Activated CD4-positive, alpha-beta T cell treated with anti-CD3 and anti-CD28 coated beads, Interleukin-2, Interleukin-4, amounts not matched to agents 100 ng/mL and 50 ng/mL, durations not matched to agents 16 hours and 8 hours (primary cell): ENCODE data around the gene MAP2K2.
"Not testable (repeated sequence)": the region's sequence is repeated elsewhere in the genome, so short reads cannot be mapped to it uniquely, and the experiment has no call there.

Source experiments
- DNase-seq: peaks from one replicate; pipeline ENCODE4 v3.0.0-alpha.2; 2020; ENCODE audit warnings: low spot score

MAP2K2 gene

GRCh38 chr19:4123615-4124568, at the start of gene MAP2K2:
MAP2K2 (minus strand) TSS chr19:4124122; CDS start chr19:4123875, 247 bp downstream.
- DNase-seq = peak; percentile 96

DNA sequence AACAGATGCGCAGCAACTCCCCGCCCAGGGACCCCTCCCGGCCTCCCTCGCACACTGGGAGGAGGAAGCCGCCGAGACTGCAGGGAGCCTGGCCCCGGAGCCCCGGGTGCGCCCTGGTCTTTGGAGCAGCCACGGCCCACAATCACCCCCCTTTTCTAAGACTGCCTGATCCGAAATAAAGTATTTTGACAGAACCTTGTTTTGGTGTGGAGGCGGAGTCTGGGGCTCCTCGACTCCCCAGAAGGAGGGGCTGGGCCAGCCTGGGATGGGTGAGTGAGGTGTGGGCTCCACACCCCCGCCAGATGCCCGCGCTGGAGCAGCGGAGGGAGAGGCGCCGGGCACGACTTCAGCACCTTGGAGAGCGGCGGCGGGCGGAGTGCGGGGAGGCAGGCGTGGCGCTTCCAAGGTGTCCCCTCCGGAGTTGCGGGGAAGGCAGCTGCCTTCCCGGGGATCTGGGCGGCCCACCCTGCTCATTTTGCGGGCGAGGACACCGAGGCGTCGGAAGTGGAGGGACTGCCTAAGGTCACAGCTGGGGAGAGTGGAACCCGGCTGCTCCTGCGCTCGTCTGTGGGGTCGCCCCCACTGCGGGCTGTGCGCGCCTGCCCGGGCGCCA, 49.0 kb upstream of the MAP2K2 start:
- peak; percentile 51 for DNase-seq

GRCh38 chr19:4171676-4172075, 47.8 kb upstream of the MAP2K2 start:
- DNase-seq = no peak

DNA sequence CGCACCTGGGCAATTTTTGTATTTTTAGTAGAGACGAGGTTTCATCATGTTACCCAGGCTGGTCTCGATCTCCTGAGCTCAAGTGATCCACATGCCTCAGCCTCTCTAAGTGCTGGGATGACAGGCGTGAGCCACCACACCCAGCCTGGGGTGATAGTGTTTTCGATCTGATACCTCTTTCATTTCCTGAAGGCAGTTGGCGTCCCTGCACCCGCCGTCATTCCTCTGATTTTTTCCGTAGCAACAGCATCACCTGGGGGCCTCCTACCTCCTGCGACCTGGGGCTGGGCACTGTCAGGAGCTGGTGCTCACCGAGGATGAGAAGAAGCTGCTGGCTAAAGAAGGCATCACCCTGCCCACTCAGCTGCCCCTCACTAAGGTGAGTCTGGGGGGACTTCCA, 40.3 kb upstream of the MAP2K2 start:
- no peak for DNase-seq

GRCh38 chr19:4161415-4162077, 37.6 kb upstream of the MAP2K2 start:
- DNase-seq = no peak

DNA sequence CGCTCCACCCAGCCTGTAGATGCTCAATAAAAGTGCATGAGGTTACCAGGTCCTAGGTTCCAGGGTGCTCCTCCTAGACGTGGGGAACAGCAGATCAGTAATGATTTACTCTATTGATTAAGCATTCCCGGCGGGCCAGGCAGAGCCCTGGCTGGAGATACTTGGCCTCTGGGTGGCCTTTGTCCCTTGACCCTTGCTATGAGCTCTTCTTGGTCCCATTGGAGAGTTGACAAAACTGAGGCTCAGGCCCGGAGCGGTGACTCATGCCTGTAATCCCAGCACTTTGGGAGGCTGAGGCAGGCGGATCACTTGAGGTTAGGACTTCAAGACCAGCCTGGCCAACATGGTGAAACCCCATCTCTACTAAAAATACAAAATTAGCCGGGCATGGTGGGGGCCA, 34.0 kb upstream of the MAP2K2 start:
- DNase-seq = not testable (repeated sequence)

- DNase-seq = no peak
These were observed 33.2 kb upstream of the MAP2K2 start for GRCh38 chr19:4157164-4157563.

DNA sequence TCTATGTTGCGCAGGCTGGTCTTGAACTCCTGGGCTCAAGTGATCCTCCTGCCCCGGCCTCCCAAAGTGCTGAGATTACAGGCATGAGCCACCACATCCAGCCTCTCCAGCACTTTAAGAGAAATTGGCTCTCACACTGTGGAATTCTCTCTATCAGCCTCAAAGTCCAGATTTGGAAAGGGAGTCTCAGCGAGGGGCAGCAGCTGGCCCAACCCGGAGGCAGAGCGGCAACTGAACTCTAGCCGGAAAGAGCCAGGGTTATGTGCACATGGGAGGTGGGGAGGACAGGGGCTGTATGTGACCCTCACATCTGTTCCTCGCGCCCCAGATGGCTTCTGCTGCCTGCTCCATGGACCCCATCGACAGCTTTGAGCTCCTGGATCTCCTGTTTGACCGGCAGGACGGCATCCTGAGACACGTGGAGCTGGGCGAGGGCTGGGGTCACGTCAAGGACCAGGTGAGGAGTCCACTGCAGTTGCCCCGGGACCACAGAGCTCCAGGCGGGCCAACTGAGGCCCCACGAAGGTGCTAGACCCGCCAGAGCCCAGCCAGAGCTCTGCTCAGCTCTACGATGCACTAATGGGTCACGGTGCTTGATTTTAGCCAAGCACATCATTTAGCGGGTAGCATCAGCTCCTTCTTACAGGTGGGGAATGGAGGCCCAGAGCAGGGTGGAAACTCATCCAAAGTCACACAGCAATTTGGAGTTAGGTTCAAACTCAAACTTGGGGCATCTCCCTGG, 30.8 kb upstream of the MAP2K2 start:
- DNase-seq = no peak

DNA sequence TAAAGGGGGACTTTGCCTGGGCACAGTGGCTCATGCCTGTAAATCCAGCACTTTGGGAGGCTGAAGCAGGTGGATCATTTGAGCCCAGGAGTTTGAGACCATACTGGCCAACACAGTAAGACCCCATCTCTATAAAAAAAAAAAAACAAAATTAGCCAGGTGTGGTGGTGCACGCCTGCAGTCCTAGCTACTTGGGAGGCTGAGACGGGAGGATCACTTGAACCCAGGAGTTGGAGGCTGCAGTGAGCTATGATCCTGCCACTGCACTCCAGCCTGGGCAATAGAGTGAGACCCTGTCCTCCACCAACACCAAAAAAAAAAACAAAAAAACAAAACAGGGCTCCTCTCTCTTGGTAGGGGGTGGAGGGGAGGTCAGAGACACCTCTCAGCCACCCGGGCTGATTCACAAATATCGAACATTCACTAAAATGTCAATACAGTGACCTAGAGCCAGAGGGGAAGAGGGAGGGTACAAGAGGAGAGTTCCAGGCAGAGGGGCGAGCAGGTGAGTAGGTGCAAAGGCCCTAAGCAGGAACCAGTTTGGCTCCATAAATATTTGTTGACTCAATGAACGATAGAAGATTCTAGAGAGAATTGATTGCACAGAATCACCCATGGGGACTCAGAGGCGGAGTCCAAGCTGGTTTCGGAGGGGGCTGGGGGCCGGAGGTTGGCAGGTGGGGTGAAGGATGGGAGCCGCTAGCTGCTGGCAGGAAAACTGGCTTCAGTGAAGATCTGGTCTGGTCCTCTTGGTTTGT, 28.5 kb upstream of the MAP2K2 start:
- no peak for DNase-seq

- DNase-seq = no peak
These were observed 27.7 kb upstream of the MAP2K2 start for GRCh38 chr19:4151623-4152022.

DNA sequence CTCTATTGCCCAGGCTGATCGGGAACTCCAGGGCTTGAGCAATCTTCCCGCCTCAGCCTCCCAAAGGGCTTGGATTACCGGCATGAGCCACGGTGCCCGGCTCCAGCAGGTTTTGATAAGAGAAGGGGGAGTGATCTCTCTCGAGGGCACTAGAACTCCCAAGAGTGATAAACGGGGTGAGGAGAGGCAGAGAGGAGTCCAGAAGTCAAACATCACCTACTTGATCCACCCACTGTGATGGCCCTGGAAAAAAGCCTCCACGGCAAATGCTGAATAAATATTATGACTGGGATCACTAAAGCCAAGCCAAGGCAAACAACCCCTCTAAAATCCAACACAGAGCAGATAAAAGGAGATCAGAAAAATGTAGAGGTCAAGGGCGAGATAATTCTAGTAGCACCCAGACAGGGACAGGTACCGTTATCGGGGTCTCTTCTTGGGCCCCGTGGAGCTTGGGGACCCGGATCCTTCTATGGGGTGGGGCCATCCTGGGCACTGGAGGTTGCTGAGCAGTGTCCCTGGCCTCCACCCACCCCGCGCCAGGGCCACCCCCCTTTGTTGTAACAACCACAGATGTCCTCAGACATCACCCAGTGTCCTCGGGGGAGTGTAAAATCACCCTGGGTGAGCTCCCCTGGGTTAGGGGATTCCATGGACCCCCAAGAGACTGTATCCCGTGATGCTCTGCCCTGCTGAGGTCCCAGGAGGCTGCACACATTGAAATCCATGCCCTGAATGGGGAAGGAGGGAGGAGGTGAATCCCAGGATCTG, 25.8 kb upstream of the MAP2K2 start:
- no peak for DNase-seq

DNA sequence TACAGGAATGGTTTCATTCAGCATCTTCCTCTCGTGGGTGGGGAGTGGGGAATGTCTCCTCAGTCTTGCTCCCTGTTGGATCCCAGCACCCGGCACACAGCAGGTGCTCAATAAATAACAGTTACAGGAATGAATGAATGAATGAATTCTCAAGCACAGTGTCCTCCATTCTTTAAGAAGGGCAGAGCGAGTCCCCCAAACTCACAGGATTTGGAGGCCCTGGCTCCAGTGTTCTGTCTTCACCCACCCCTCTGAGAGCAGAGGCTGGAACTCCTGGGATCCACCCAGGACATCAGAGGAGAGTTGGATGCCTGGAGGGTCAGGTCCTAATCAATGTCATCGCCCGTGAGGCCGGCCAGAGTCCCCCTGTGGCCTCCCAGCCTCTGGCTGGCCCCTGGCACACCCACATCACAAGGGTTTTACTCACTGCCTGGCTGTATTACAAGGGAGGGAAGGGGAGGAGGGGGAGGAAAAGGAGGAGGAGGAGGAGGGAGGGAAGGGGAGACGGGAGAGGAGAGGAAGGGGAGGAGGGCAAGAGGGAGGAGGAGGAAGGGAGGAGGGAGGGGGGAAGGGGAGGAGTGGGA, 20.8 kb upstream of the MAP2K2 start:
- DNase-seq = no peak

DNA sequence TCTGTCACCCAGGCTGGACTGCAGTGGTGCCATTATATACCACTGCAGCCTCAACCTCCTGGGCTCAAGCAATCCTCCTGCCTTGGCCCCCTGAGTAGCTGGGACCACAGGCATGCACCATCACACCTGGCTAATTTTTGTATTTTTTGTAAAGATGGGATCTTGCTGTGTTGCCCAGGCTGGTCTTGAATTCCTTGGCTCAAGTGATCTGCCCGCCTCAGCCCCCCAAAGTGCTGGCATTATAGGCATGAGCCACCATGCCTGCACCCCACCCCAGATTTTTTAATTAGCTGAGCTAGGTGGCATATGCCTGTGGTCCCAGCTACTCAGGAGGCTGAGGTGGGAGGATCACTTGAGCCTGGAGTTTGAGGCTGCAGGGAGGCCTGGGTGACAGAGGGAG, 19.0 kb upstream of the MAP2K2 start:
- not testable (repeated sequence) for DNase-seq

DNA sequence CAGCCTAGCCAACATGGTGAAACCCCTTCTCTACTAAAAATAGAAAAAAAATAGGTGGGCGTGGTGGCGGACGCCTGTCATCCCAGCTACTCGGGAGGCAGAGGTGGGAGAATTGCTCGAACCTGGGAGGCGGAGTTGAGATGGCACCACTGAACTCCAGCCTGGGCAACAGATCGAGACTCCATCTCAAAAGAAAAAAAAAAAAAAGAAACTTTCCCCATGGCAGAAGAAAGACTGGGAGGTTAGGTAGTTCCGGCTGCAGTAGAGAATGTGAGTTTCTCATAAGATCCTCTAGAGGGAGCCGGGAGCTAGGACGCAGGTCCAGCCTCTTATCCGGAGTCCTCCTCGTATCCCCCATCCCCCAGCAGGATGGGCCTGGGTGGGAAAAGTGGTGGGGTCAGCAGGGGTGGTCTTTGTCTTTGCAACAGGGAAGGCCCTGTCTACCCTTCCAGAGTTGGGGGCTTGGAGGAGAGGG, 16.4 kb upstream of the MAP2K2 start:
- no peak for DNase-seq

DNA sequence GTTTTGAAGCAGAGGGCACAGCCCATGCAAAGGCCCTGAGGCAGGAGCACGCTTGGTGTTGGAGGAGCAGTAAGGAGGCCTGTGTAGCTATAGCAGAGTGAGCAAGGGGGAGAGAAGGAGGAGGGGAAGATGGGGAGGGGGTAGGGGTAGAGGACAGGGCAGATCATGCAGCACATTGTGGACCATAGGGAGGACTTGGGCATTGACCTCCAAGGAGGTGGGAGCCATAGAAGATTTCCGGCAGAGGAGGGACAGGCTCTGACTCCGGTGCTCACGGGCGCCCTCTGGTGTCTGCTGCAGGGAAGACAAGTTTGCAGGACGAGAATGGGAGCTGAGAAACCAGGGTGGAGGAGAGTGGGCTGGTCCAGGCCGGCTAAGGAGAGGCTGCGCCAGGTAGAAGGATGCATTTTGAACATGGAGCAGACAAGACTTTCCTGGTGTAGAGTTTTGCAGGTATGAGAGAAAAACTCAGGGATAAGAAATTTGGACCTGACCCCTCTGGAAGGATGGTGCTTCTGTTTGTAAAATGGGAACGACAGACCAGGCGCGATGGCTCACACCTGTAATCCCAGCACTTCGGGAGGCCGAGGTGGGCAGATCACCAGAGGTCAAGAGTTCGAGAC, 15.8 kb upstream of the MAP2K2 start:
- peak; percentile 91 for DNase-seq

DNA sequence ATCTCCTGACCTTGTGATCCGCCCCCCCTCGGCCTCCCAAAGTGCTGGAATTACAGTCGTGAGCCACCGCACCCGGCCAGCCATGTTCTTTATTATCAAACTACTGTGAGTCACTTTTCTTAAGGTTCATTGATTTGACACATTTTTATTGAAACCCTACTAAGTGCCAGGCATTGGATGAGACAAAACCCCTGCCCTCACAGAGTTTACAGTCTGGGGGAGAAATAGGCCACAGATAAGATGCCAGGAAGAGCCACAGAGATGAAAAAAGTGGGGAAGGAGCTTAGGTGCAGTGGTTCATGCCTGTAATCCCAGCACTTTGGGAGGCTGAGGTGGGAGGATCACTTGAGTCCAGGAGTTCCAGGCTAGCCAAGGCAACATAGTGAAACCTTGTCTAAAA, 14.5 kb upstream of the MAP2K2 start:
- no peak for DNase-seq

DNA sequence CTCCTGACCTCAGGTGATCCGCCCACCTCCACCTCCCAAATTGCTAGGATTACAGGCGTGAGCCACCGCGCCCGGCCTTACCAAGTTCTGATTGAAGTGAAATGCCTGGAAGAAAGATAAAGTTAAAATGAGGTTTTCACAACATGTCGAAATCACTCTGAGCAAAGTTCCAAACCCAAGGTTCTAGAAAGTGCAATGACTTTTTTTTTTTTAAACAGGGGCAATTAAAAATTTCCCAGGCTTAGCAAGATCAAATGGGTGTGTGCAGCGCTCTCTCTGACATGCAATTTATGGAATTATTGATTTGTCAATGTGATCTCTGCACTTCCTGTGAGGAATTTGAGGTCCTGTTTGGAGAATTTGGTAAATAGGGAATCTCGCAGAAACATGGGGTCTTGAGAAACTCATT, 12.8 kb upstream of the MAP2K2 start:
- no peak for DNase-seq

- DNase-seq = not testable (repeated sequence)
These were observed 11.5 kb upstream of the MAP2K2 start for GRCh38 chr19:4135386-4135785.

GRCh38 chr19:4134351-4134750, 10.4 kb upstream of the MAP2K2 start:
- no peak for DNase-seq
